HUDEP-2 (cell line): ENCODE data around the gene P2RX3.
A peak's percentile ranks its signal among the peaks of the same experiment; 100 is the strongest.

Experiments
- DNase-seq, 76 experiments: peaks; one replicate each; lab custom pipeline; 2025; ENCODE audit not compliant: unreplicated experiment in 76 of 76; lab: John Stamatoyannopoulos, UW

P2RX3 gene

DNA sequence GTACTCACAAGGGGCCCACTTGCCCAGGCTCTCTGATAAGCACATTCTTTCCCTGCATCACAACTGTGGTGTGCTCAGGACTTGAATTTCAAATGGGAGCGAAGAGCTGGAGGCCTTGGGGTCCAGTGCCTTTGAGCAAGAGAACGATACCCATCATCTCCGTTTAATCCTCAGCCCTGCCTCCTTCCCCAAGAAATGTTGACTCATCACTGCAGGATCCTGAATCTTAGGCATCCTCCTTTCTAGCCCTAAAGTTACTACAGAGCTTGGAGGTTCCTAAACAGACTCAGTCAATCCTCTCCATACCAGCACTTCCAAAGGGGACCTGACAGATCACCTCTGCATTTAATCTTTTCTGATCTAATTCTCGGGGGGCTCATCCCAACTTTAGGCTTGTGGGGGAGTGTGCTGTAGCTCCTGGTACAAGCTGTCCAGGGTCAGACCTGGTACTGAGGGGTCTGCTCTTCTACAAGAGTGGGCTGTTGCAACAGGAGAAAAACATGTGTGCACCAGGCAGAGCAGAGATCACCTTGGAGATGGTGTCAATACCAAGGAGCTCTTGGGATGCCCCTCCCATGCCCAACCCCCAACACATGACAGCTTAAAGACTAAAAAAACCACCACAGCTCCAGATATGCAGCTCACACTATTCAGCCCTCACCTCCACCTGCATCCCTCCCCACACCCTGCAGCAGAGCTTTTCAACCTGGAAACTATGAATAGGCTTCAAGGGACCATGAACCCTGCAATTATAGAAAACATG, 56.2 kb downstream of the P2RX3 start:
- peak in 8 of 76 experiments; percentile 7 to 32 (median 18) for DNase-seq

GRCh38 chr11:57395905-57396623, 57.9 kb downstream of the P2RX3 start:
- peak in 74 of 76 experiments; percentile 66 to 96 (median 89) for DNase-seq

DNA sequence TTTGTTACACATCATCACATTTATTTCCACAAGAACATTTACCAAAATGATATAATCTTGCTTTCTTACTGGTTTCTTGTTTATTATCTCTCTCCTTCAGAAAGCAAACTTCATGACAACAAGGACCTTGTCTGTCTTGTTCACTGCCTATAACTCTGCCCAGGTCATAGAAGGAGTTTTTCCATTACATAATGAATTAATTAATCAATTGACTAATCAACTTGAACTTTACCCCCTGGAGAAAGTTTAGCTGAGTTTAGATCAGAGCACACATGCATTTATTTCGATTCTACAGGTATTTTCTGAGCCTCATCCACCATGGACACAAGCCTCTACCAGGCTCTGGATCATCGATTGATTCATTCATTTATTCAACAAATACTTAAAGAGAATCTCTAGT, 58.6 kb downstream of the P2RX3 start:
- no peak for DNase-seq

DNA sequence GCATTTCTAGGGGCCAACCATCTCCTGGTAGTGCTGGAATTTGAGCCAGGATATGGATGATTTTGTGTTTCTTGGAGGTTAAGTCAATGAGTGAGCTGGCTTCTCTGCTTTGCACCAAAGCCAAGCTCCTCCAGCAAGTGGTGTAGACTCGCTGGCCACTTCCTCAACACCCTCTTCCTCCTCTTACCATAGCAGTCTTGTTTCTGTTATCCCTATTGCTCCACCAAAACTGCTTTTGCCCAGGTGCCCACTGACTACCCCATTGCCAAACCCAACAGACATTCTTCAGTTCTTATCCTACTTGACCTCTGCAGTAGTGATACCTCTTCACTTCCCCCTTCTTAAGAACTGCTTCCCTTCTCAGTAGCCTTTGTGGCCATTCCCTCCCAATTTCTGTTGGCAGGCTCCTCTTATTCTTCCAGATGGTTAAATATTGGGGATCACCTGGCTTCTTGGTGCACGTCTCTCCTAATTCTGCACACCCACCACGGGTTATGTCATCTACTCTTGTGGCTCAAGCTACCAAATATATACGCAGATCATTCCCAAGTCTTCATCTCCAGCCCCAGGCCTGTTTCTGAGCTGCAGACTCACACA, 59.3 kb downstream of the P2RX3 start:
- no peak for DNase-seq

GRCh38 chr11:57399221-57399620, 61.1 kb downstream of the P2RX3 start:
- DNase-seq, result no peak

DNA sequence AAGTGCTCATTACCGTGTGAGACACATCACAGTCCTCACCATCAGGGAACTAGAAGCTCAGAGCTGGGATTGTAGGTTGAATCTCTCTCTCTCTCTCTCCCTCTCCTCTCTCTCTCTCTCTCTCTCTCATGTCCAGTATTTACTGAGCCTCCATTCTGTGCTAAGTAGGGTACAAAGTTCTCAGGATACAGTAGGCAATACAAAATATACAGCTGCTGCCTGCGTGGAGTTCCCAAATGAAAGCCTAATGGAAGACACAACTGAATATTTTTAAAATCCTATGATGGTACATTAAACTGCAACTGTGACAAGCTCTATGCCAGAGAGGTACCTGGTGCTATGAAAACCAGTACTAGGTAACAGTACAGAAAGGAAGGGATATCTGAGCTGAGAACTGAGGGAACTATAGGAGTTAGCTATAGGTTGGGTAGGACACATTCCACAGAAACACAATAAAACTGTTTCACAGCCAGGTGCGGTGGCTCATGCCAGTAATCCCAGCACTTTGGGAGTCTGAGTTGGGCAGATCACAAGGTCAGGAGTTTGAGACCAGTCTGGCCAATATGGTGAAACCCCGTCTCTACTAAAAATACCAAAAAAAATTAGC, 61.9 kb downstream of the P2RX3 start:
- no peak for DNase-seq

DNA sequence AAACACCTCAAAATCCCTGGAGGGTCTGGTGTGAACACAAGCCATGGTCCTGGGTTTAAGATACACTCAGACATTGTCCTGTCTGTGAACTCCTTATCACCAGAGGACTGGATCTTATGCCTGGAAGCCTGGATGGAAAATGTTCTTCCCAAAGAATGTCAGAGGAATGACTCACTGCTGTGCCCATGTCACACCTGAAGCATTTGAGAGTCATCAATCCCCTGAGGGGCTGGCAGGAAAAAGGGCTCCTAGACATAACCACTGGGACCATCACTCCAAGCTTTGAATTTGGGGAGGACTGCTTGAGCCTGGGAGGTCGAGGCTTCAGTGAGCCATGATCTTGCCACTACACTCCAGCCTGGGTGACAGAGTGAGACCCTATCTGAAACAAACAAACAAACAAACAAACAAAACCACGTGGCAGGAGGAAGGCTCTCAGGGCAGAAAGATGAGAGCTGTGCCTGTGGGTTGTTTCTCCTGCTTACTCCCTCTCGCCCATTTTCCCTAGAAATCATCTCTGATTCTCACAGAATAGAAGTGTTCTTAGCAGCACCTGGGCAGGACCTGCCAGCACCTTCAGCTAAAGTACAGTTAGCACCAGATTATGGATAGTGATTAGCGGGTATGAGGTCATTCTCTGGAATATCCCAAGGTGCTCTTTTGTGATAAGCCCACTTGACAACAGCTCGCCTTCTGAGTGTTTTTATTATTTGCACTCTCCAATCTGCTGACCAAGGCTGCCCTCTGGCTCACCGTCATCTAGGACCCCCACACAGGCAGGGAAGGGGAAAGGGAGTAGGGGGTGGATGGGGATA, 64.2 kb downstream of the P2RX3 start:
- DNase-seq, result peak in 39 of 76 experiments; percentile 14 to 76 (median 37)

DNA sequence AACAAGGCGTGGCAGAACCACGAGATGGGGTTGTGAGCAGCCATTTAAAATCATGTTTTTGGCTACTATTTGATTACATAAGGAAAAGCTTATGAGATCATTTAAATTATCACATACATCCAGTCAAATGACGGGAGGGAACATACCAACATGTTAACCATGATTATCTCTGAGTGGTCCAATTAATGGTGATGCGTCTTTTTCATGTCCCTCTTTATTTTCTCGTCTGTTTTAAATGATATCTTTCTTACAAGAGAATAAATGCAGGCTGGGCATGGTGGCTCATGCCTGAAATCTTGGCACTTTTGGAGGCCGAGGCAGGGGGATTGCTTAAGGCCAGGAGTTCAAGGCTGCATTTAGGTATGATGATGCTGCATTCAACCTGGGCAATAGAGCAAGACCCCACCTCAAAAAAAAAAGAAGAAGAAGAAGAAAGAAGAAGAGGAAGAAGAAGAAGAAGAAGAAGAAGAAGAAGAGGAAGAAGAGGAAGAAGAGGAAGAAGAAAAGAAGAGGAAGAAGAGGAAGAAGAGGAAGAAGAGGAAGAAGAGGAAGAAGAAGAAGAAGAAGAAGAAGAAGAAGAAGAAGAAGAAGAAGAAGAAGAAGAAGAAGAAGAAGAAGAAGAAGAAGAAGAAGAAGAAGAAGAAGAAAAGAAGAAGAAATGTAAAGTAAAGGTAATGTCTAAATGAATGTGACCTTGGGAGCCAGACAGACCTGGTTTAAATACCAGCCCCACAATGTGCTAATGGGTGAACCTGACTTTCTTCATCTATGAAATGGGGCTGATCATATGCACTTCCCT, 65.0 kb downstream of the P2RX3 start:
- peak in 2 of 76 experiments; percentile 54 to 56 for DNase-seq

DNA sequence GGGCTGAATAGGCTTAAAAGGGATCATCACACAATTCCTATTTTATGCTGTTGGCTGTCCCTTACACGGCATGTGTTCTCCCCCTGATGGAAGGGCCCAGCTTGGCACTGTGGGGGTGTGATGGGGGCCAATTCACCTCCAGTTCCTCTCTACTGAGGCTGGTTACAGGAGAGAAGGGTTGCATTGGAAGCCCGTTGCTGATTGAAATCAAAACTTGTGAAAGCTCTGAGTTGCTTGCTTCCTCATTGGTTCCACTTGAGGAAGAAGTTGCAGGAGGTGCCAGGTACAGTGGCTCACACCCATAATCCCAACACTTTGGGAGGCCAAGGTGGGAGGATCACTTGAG, 65.6 kb downstream of the P2RX3 start:
- DNase-seq, result no peak

DNA sequence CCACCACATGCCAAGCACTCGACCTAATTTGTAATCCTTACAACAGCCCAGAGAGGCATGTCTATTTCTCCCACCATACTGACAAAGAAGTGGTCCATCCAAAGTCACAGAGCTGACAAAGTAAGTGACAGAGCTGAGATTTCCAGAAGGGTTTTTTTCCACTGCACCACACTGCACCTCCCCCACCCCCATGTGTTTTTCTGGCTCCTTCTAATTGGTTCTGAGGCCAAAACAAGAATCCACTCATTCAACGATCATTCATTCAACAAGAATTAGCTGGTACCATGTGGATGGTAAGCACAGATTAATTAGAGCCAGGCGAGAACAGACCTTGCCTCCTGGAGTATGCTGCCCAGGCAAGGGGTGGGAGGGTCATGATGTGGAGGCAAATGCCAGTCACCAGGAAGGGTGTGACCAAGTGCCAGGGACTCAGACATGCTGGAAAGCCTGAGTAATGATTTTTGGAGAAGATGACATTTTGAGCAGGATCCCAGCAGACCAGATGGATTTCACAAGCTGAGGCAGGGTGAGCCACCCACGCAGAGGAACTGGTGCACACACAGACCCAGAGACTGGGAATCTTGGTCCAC, 67.2 kb downstream of the P2RX3 start:
- DNase-seq, result peak in 9 of 76 experiments; percentile 13 to 33 (median 19)

- DNase-seq, result peak in 15 of 76 experiments; percentile 11 to 45 (median 27)
These were observed 68.3 kb downstream of the P2RX3 start for GRCh38 chr11:57406337-57406904.

- no peak for DNase-seq
These were observed 69.1 kb downstream of the P2RX3 start for GRCh38 chr11:57407010-57407920.

DNA sequence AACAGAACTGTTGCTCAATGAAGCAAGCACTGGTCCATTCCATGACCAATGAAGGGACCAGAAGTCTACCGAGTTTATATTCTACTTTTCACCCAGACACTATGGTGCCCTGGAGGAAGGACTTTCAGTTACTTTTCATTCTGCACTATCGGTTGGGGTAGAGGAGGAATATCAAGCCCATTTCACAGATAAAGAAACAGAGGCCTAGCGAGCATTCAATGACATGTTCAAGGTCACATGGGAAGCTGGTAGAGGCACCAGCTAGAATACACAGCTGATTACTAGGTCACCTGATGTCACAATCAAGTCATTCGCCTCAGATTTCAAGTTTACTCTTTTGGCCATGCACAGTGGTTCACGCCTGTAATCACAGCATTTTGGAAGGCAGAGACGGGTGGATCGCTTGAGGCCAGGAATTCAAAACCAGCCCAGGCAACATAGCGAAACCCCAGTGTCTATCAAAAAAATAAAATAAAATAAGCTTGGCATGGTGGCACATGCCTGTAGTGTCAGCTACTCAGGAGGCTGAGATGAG, 69.9 kb downstream of the P2RX3 start:
- DNase-seq, result no peak

DNA sequence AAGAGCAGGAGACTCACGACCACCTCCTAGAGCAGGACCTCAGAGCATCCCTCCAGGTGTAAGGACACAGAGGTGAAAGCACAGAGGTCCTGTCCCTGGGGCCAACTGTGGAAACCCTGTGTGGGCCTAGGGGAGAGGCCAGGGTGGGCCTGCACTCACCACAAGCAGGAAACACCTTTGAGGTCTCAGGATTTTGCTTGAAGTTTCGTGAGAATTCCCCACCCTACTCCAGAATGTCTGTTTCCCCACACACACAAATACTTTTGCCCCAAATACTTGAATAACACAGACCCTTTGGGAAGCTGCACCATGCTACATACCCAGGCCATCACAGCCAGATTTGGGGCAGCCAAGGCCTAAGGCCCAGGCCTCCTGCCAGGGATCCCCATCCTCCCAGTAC, 70.6 kb downstream of the P2RX3 start:
- no peak for DNase-seq

DNA sequence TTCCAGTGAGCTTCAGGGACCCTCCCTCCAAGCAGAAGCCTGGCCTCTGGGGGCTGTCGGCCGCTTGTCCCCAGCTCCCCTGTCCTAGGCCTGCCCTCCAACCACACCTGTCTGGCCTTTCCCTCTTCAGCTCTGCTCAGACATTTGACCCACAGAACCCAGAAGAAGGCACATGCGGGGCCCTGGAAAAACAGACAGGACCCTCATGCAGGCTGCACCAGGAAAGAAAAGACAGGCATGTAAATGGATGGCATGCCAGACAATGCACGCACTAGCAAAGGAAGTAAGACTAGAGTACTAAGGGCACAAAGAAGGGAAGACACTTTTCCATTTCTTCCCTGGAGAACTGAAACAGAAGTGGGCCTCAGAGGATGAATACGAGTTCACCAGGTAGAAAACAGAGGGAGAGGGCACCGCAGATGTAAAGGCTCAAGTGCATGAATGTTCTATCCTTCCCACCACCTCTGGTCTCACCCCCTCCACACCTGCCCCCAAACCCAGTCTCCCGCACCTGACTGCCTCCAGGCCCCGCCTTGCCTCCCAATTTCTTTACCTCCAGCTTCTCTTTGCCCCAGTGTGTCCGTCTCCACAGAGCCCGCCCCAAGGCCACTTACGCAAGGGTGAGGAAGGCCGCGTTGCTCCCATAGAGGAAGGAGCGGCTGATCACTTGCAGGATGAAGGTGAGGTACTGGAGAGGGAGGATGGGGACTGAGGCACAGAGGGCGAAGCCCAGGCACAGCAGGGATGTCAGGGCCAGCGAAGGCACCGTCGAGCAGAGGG, 71.4 kb downstream of the P2RX3 start:
- no peak for DNase-seq

DNA sequence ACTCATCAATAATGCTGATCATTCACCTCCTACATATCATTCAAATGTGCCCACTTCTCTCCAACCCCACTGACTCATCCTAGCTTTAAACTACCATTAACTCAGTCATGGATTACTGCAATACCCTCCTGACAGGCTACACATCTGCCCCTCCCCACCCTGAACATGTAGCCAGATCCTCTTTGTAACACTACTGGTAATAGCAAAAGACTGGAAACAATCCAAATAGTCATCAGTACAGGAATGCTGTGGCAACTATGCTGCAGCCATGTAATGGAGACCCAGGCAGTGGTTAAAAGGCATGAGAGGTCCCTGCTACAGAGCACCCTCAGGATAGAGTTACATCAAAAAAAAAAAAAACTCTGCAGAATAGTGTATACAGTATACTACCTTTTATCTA, 72.1 kb downstream of the P2RX3 start:
- DNase-seq, result no peak

GRCh38 chr11:57413681-57414080, 75.5 kb downstream of the P2RX3 start:
- DNase-seq, result no peak
